Measurements from ENCODE around the gene CYP2U1. TPM values are rescaled to one million over a fixed set of nuclear protein-coding genes. Genes with fewer than 3 reads are reported as not detected.
A peak's percentile ranks its signal among the peaks of the same experiment; 100 is the strongest.

The CYP2U1 gene
- total RNA-seq, 1 donor from 2014 or later = 5.2 TPM

DNA sequence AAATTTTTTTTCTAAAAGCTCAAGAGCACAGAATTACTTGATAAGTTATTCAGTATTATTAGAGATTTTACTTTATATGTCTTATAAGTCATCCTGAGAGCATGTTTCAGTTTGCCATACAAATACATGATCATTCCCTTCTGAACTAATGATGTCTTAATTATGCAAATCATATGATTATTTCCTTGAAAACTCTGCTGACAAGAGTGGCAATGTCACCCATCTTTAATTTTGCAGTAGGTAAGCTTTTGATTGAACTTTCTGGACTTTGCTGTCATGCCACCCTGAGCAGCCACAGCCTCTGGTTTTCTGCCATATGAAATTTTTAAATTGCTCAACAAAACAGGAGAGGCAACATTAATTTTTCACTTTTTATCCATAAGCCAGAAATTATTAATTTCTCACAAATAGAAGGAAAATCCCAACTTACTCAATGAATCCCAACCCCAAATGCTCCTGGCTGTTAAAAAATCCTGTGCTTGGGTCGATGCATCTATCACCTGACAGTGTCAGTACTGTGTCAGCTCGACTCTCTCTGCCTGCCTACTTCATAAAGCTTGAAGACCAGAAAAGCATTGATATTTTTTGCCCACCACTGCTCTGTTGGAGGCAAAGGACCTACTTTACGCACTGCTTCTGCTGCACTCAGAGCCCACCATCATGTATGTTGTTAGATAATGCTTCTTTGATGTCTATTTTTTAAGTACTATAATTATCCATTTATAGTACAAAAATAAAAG lies 46.8 kb downstream of the CYP2U1 start:
- peaks cover 0 to 9% (median 4%) of the 10 kb centered on the region in 3 donors for H3K4me1 ChIP-seq (ENCODE audit: control insufficient read depth in 3 of 3, insufficient read depth in 3 of 3, low read length in 3 of 3)
- no peaks in the 10 kb centered on the region for H3K9me3 ChIP-seq (ENCODE audit: control insufficient read depth in 3 of 3, low read length in 3 of 3)
- no peaks in the 10 kb centered on the region for H3K36me3 ChIP-seq (ENCODE audit: control insufficient read depth in 3 of 3, insufficient read depth in 3 of 3, low read length in 3 of 3)
- H3K27me3 ChIP-seq (ENCODE audit: control insufficient read depth in 3 of 3, insufficient read depth in 3 of 3, low read length in 3 of 3) = no peaks in the 10 kb centered on the region
- no peak overlapping the region for H3K27ac ChIP-seq (ENCODE audit: low read depth, low read length)
- no peak overlapping the region for H3K9ac ChIP-seq (ENCODE audit: low read depth in 1 of 3, low read length in 3 of 3)
- no peak overlapping the region for H3K4me3 ChIP-seq (ENCODE audit: low read length in 3 of 3)

DNA sequence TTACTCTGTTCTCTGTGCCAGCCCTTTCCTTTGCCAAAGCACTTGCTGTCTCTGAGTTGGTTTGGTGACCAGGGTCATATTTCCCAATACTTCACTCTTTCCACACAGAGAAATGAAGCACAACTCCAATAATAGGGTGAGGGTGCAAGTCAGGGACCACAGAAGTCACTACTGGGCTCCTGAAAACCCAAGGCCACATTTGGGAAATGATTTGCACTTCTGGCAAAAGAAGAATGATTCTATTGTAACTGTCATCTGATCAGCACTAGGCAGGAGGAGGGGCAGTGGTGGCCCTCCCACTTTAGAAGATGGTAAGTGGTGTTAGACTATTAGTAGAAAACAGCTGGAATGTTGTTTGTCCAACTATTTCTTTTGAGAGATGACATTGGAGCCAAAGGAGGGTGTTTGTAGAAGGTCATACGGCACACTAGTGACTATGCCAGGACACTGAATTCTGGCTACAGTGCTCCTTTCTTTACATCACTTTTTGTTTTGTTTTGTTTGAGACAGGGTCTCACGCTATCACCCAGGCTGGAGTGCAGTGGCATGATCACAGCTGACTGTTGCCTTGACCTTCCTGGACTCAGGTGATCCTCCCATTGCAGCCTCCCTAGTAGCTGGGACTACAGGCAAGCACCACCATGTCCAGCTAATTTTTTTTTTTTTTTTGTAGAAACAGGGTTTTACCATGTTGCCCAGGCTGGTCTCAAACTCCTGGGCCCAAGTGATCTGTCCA lies 47.5 kb downstream of the CYP2U1 start:
- no peaks in the 10 kb centered on the region for H3K36me3 ChIP-seq (ENCODE audit: control insufficient read depth in 3 of 3, insufficient read depth in 3 of 3, low read length in 3 of 3)
- H3K4me1 ChIP-seq (ENCODE audit: control insufficient read depth in 3 of 3, insufficient read depth in 3 of 3, low read length in 3 of 3) = peaks cover 0 to 9% (median 4%) of the 10 kb centered on the region in 3 donors
- no peak overlapping the region for H3K4me3 ChIP-seq (ENCODE audit: low read length in 3 of 3)
- H3K9ac ChIP-seq (ENCODE audit: low read depth in 1 of 3, low read length in 3 of 3) = no peak overlapping the region
- H3K27ac ChIP-seq (ENCODE audit: low read depth, low read length) = no peak overlapping the region
- H3K9me3 ChIP-seq (ENCODE audit: control insufficient read depth in 3 of 3, low read length in 3 of 3) = no peaks in the 10 kb centered on the region
- no peaks in the 10 kb centered on the region for H3K27me3 ChIP-seq (ENCODE audit: control insufficient read depth in 3 of 3, insufficient read depth in 3 of 3, low read length in 3 of 3)

GRCh38 chr4:107987916-107988762 lies 56.8 kb downstream of the CYP2U1 start:
- Histone ChIP-seq H3K9ac (ENCODE audit: low read depth in 1 of 3, low read length in 3 of 3) (peak overlapping the region; percentile 81 to 97 (median 94)), H3K4me1 (ENCODE audit: control insufficient read depth in 3 of 3, insufficient read depth in 3 of 3, low read length in 3 of 3) (peaks cover 11 to 27% (median 23%) of the 10 kb centered on the region in 3 donors), H3K36me3 (ENCODE audit: control insufficient read depth in 3 of 3, insufficient read depth in 3 of 3, low read length in 3 of 3) (no peaks in the 10 kb centered on the region), H3K27me3 (ENCODE audit: control insufficient read depth in 3 of 3, insufficient read depth in 3 of 3, low read length in 3 of 3) (no peaks in the 10 kb centered on the region), H3K4me3 (ENCODE audit: low read length in 3 of 3) (peak overlapping the region; percentile 90 to 94 (median 93)), H3K9me3 (ENCODE audit: control insufficient read depth in 3 of 3, low read length in 3 of 3) (no peaks in the 10 kb centered on the region), H3K27ac (ENCODE audit: low read depth, low read length) (peak overlapping the region; percentile 97)

DNA sequence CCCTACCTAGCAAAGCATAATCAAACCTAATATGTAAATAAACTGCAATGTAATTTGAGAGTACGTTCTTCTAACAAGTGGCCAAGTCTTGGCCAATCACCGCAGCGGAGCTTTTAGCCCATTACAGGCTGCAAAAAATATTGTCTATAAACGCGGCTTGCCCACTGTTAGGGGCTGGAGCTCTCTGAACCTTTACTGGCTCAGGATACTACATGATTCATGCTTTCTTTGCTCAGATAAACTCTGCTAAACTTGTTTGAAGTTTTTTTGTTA lies 57.4 kb downstream of the CYP2U1 start:
- Histone ChIP-seq H3K4me1 (ENCODE audit: control insufficient read depth in 3 of 3, insufficient read depth in 3 of 3, low read length in 3 of 3) (peaks cover 16 to 30% (median 26%) of the 10 kb centered on the region in 3 donors), H3K36me3 (ENCODE audit: control insufficient read depth in 3 of 3, insufficient read depth in 3 of 3, low read length in 3 of 3) (no peaks in the 10 kb centered on the region), H3K9me3 (ENCODE audit: control insufficient read depth in 3 of 3, low read length in 3 of 3) (no peaks in the 10 kb centered on the region), H3K4me3 (ENCODE audit: low read length in 3 of 3) (peak overlapping the region; percentile 90 to 94 (median 93)), H3K27ac (ENCODE audit: low read depth, low read length) (peak overlapping the region; percentile 97), H3K27me3 (ENCODE audit: control insufficient read depth in 3 of 3, insufficient read depth in 3 of 3, low read length in 3 of 3) (no peaks in the 10 kb centered on the region), H3K9ac (ENCODE audit: low read depth in 1 of 3, low read length in 3 of 3) (peak overlapping the region; percentile 81 to 97 (median 94))

DNA sequence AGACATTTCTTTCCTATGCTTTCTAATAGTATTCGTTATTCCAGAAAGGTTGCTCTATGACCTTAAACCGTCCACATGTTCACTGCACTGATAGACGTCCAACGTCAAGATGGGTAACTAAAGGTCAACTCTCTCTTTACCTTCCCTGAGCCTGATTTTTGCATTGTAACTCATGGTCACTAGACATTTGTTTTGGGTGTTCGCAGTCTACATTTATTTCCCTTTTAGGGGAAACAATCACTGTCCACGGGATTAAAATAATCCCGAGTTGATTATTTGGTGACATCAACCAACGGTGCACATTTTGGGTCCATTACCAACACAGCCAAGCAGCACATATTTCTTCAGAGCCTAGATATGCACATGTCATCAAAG lies 57.8 kb downstream of the CYP2U1 start:
- H3K4me3 ChIP-seq (ENCODE audit: low read length in 3 of 3) = peak overlapping the region; percentile 90 to 94 (median 93)
- peaks cover 19 to 35% (median 31%) of the 10 kb centered on the region in 3 donors for H3K4me1 ChIP-seq (ENCODE audit: control insufficient read depth in 3 of 3, insufficient read depth in 3 of 3, low read length in 3 of 3)
- peak overlapping the region; percentile 97 for H3K27ac ChIP-seq (ENCODE audit: low read depth, low read length)
- peak overlapping the region; percentile 81 to 97 (median 94) for H3K9ac ChIP-seq (ENCODE audit: low read depth in 1 of 3, low read length in 3 of 3)
- H3K9me3 ChIP-seq (ENCODE audit: control insufficient read depth in 3 of 3, low read length in 3 of 3) = no peaks in the 10 kb centered on the region
- H3K36me3 ChIP-seq (ENCODE audit: control insufficient read depth in 3 of 3, insufficient read depth in 3 of 3, low read length in 3 of 3) = no peaks in the 10 kb centered on the region
- H3K27me3 ChIP-seq (ENCODE audit: control insufficient read depth in 3 of 3, insufficient read depth in 3 of 3, low read length in 3 of 3) = no peaks in the 10 kb centered on the region

DNA sequence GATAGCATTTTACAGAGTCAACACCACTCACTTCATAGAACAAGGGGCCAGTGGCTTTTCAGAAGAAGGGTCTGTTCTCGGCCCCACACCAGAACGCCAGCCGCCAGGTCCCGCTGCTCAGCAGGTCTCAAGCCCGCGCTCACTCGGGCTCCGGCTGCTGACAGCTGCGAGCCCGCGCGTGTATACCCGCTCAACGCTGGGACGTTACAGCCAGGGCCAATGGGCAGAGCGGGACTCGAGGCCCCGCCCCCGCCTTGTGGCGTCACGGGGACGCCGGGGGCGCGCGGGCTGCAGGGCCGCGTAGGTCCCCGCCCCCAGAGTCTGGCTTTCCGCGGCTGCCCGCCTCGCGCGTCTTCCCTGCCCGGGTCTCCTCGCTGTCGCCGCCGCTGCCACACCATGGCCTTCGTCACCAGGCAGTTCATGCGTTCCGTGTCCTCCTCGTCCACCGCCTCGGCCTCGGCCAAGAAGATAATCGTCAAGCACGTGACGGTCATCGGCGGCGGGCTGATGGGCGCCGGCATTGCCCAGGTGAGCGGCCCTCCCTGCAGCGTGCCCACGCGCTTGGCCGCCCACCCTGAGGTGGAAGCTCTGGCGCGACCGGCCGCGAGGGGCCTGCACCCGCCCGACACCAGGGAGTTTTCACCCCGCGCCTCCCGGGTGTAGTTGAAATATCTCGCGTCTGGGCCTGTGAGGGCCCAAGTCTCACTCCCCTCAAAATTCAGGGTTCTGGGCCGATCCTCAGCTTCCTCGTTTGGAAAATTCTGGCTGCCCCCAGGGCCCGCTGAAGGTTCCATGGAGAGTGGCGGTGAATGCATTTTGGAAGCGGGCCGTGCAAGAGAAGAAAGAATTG lies 58.4 kb downstream of the CYP2U1 start, which contains the start of gene HADH:
HADH (plus strand) TSS at position 353 of the 850 bp plus-strand sequence; CDS start at position 397, 44 bp downstream.
- Histone ChIP-seq H3K36me3 (ENCODE audit: control insufficient read depth in 3 of 3, insufficient read depth in 3 of 3, low read length in 3 of 3) (no peaks in the 10 kb centered on the region), H3K4me1 (ENCODE audit: control insufficient read depth in 3 of 3, insufficient read depth in 3 of 3, low read length in 3 of 3) (peaks cover 23 to 38% (median 37%) of the 10 kb centered on the region in 3 donors), H3K27me3 (ENCODE audit: control insufficient read depth in 3 of 3, insufficient read depth in 3 of 3, low read length in 3 of 3) (no peaks in the 10 kb centered on the region), H3K9me3 (ENCODE audit: control insufficient read depth in 3 of 3, low read length in 3 of 3) (no peaks in the 10 kb centered on the region), H3K9ac (ENCODE audit: low read depth in 1 of 3, low read length in 3 of 3) (peak within 1 kb of the TSS; percentile 93 to 97 (median 96)), H3K4me3 (ENCODE audit: low read length in 3 of 3) (peak within 1 kb of the TSS; percentile 90 to 94 (median 93)), H3K27ac (ENCODE audit: low read depth, low read length) (peak within 1 kb of the TSS; percentile 97)

- no peaks in the 10 kb centered on the region for H3K9me3 ChIP-seq (ENCODE audit: control insufficient read depth in 3 of 3, low read length in 3 of 3)
- peaks cover 46 to 57% (median 55%) of the 10 kb centered on the region in 3 donors for H3K4me1 ChIP-seq (ENCODE audit: control insufficient read depth in 3 of 3, insufficient read depth in 3 of 3, low read length in 3 of 3)
- H3K9ac ChIP-seq (ENCODE audit: low read depth in 1 of 3, low read length in 3 of 3) = peak overlapping the region; percentile 93 to 97 (median 96)
- H3K36me3 ChIP-seq (ENCODE audit: control insufficient read depth in 3 of 3, insufficient read depth in 3 of 3, low read length in 3 of 3) = no peaks in the 10 kb centered on the region
- peak overlapping the region; percentile 90 to 94 (median 93) for H3K4me3 ChIP-seq (ENCODE audit: low read length in 3 of 3)
- H3K27ac ChIP-seq (ENCODE audit: low read depth, low read length) = peak overlapping the region; percentile 97
- no peaks in the 10 kb centered on the region for H3K27me3 ChIP-seq (ENCODE audit: control insufficient read depth in 3 of 3, insufficient read depth in 3 of 3, low read length in 3 of 3)
These were observed 60.7 kb downstream of the CYP2U1 start for GRCh38 chr4:107991945-107992630.

- no peaks in the 10 kb centered on the region for H3K27me3 ChIP-seq (ENCODE audit: control insufficient read depth in 3 of 3, insufficient read depth in 3 of 3, low read length in 3 of 3)
These were observed 62.6 kb downstream of the CYP2U1 start for GRCh38 chr4:107993969-107994368.

More at GRCh38 chr4:107993969-107994368, 62.6 kb downstream of the CYP2U1 start:
- H3K9me3 ChIP-seq (ENCODE audit: control insufficient read depth in 3 of 3, low read length in 3 of 3) = no peaks in the 10 kb centered on the region
- H3K36me3 ChIP-seq (ENCODE audit: control insufficient read depth in 3 of 3, insufficient read depth in 3 of 3, low read length in 3 of 3) = no peaks in the 10 kb centered on the region
- peaks cover 57 to 63% (median 61%) of the 10 kb centered on the region in 3 donors for H3K4me1 ChIP-seq (ENCODE audit: control insufficient read depth in 3 of 3, insufficient read depth in 3 of 3, low read length in 3 of 3)
- peak overlapping the region; percentile 18 to 44 (median 29) for H3K4me3 ChIP-seq (ENCODE audit: low read length in 3 of 3)
- peak overlapping the region; percentile 39 to 63 (median 51) for H3K9ac ChIP-seq (ENCODE audit: low read depth in 1 of 3, low read length in 3 of 3)
- peak overlapping the region; percentile 98 for H3K27ac ChIP-seq (ENCODE audit: low read depth, low read length)
